ENCODE measurements around the gene C12orf76. TPM values are rescaled to one million over a fixed set of nuclear protein-coding genes. Genes with fewer than 3 reads are reported as not detected.

The C12orf76 gene
- total and polyA plus RNA-seq, 10 of the 15 experiments (the other 5 are each of a cell fraction or from before 2014, with no cell fraction given): 3.6 to 20.4 (median 10.7) TPM

- TF ChIP-seq ATF2 (IDR thresholded peaks at IDR 0.05; ENCODE audit: low read length) (peak; percentile 68; the same call in 1 of the 2 replicates), SRF (IDR thresholded peaks at IDR 0.05; ENCODE audit: low read depth in 2 of 2, low read length in 2 of 2) (no peak), CHD4 (IDR thresholded peaks at IDR 0.05) (no peak), BRCA1 (IDR thresholded peaks at IDR 0.05; ENCODE audit: low read depth, low read length) (no peak), ZBTB4 (CRISPR knock-in tag; IDR thresholded peaks at IDR 0.05) (no peak), ATF3 (IDR thresholded peaks at IDR 0.05; ENCODE audit: borderline replicate concordance, extremely low read depth, low read depth, low read length) (no peak), RUNX3 (IDR thresholded peaks at IDR 0.05; ENCODE audit: low read length) (peak; percentile 63), FOXK2 (IDR thresholded peaks at IDR 0.05) (peak; percentile 86), BHLHE40 (IDR thresholded peaks at IDR 0.05; ENCODE audit: borderline replicate concordance in 1 of 2, low read depth in 2 of 2, low read length in 1 of 2) (peak; percentile 59 to 70), NKRF (conservative IDR thresholded peaks at IDR 0.05) (no peak), TCF12 (IDR thresholded peaks at IDR 0.05; ENCODE audit: low read depth, low read length) (no peak), PML (IDR thresholded peaks at IDR 0.05; ENCODE audit: low read length) (peak; percentile 73), RAD51 (IDR thresholded peaks at IDR 0.05) (peak; percentile 90), CREM (IDR thresholded peaks at IDR 0.05; ENCODE audit: low read depth) (peak; percentile 45), BACH1 (IDR thresholded peaks at IDR 0.05; ENCODE audit: borderline replicate concordance) (peak; percentile 22; the same call in 1 of the 2 replicates), SUZ12 (IDR thresholded peaks at IDR 0.05; ENCODE audit: unreplicated experiment) (no peak), POLR2AphosphoS2 (IDR thresholded peaks at IDR 0.05; ENCODE audit: low read depth, low read length) (no peak), BCL11A (IDR thresholded peaks at IDR 0.05; ENCODE audit: low read depth, low read length) (no peak), CBFB (IDR thresholded peaks at IDR 0.05; ENCODE audit: low read depth) (0 out of 2 replicates have a peak, but pooled peaks have one; percentile 63)
These were observed 31.4 kb upstream of the C12orf76 start (continued) for GRCh38 chr12:110079477-110080400.

Data from GM12878 (cell line).